Breast epithelium (tissue), 3 donors: ENCODE measurements around the gene TRAIP.

Experiments
- CTCF ChIP-seq, 3 donors: fragments of 450-650 bp; IDR thresholded peaks; one replicate each; pipeline ENCODE4 v1.5.1; 2016 to 2017; ENCODE audit warnings: antibody characterized with exemption in 3 of 3, mild to moderate bottlenecking in 3 of 3, moderate library complexity in 3 of 3
- POLR2A ChIP-seq: fragments of 450-650 bp; IDR thresholded peaks from one replicate; pipeline ENCODE4 v1.6.1; 2016; ENCODE audit warnings: antibody characterized with exemption, mild to moderate bottlenecking, moderate library complexity

- no peak for TF ChIP-seq POLR2A
- no peak for TF ChIP-seq CTCF (IDR thresholded peaks at IDR 0.05)
Observed at GRCh38 chr3:49889296-49889695, 32.9 kb upstream of the TRAIP start.
